ENCODE measurements around the gene HAGH.
A peak's percentile ranks its signal among the peaks of the same experiment; 100 is the strongest.

HAGH gene

GRCh38 chr16:1775006-1775845 lies 51.4 kb downstream of the HAGH start:
- no peak for FAIRE-seq
- DNase-seq (ENCODE audit: low spot score) = no peak

- no peak for FAIRE-seq
These were observed 52.2 kb downstream of the HAGH start for GRCh38 chr16:1774448-1774780.

GRCh38 chr16:1773703-1774447 lies 52.8 kb downstream of the HAGH start:
- DNase-seq (ENCODE audit: low spot score) = no peak

More at GRCh38 chr16:1774448-1774780, 52.2 kb downstream of the HAGH start:
- no peak for DNase-seq (ENCODE audit: low spot score)

GRCh38 chr16:1772908-1773702 lies 53.5 kb downstream of the HAGH start, which contains the start of gene MRPS34:
Gene MRPS34 (minus strand): TSS chr16:1773134. CDS start chr16:1773119, 15 bp downstream.
- DNase-seq (ENCODE audit: low spot score) = peak; percentile 73
- FAIRE-seq = no peak

More at GRCh38 chr16:1773703-1774447, 52.8 kb downstream of the HAGH start:
- no peak for FAIRE-seq

- FAIRE-seq (no peak), DNase-seq (ENCODE audit: low spot score) (peak; percentile 37)
These were observed 54.2 kb downstream of the HAGH start, which contains the start of gene EME2 for GRCh38 chr16:1772362-1772907. Gene EME2 (plus strand): TSS chr16:1772810. CDS start chr16:1773228, 418 bp downstream.

- FAIRE-seq (no peak), DNase-seq (ENCODE audit: low spot score) (no peak)
These were observed 54.7 kb downstream of the HAGH start for GRCh38 chr16:1771864-1772361.

- DNase-seq (ENCODE audit: low spot score) = no peak
These were observed 55.3 kb downstream of the HAGH start, which contains the start of gene NME3 for GRCh38 chr16:1771188-1771863. Gene NME3 (minus strand): TSS chr16:1771543. CDS start chr16:1771534, 9 bp downstream.

GRCh38 chr16:1770328-1771187 lies 56.1 kb downstream of the HAGH start:
- DNase-seq (ENCODE audit: low spot score) = no peak
- FAIRE-seq = no peak

More at GRCh38 chr16:1771188-1771863, 55.3 kb downstream of the HAGH start, which contains the start of gene NME3:
- FAIRE-seq = no peak

- no peak for FAIRE-seq
- no peak for DNase-seq (ENCODE audit: low spot score)
These were observed 57.0 kb downstream of the HAGH start for GRCh38 chr16:1769402-1770300.

- DNase-seq (ENCODE audit: low spot score) = no peak
- FAIRE-seq = no peak
These were observed 57.7 kb downstream of the HAGH start for GRCh38 chr16:1768767-1769401.

- no peak for FAIRE-seq
- DNase-seq (ENCODE audit: low spot score) = no peak
These were observed 58.4 kb downstream of the HAGH start for GRCh38 chr16:1768061-1768766.

GRCh38 chr16:1767116-1767994 lies 59.3 kb downstream of the HAGH start:
- no peak for DNase-seq (ENCODE audit: low spot score)
- FAIRE-seq = no peak

GRCh38 chr16:1766701-1767100 lies 59.9 kb downstream of the HAGH start:
- no peak for FAIRE-seq

GRCh38 chr16:1766231-1766630 lies 60.4 kb downstream of the HAGH start:
- FAIRE-seq (no peak), DNase-seq (ENCODE audit: low spot score) (no peak)

More at GRCh38 chr16:1766701-1767100, 59.9 kb downstream of the HAGH start:
- DNase-seq (ENCODE audit: low spot score) = no peak

- DNase-seq (ENCODE audit: low spot score) = no peak
- no peak for FAIRE-seq
These were observed 60.8 kb downstream of the HAGH start for GRCh38 chr16:1765826-1766225.

GRCh38 chr16:1764971-1765370 lies 61.7 kb downstream of the HAGH start:
- no peak for FAIRE-seq
- no peak for DNase-seq (ENCODE audit: low spot score)
